Esophagus muscularis mucosa (tissue), 4 donors: ENCODE results near the gene RNF225. TPM values are rescaled to one million over a fixed set of nuclear protein-coding genes. Genes with fewer than 3 reads are reported as not detected.
A peak's percentile ranks its signal among the peaks of the same experiment; 100 is the strongest.

ENCODE experiments used
- DNase-seq: peaks from one replicate; pipeline ENCODE4 v3.0.0-alpha.2; 2017; ENCODE audit errors: extremely low spot score
- H3K27ac ChIP-seq, 4 donors: fragments of 200-600 bp; sonication (generic); replicated peaks in 1 of 4; 1 replicate in 3 of 4; 2 replicates in 1 of 4; pipeline ENCODE4 v1.5.1; 2016 to 2019; ENCODE audit warnings: mild to moderate bottlenecking in 1 of 4
- H3K27me3 ChIP-seq, 4 donors: fragments of 200-600 bp; sonication (generic); one replicate each; pipeline versions ENCODE4 v1.5.1 to v1.6.0; 2016 to 2019
- H3K36me3 ChIP-seq, 4 donors: fragments of 200-600 bp; sonication (generic); one replicate each; pipeline ENCODE4 v1.5.1; 2016 to 2019
- H3K4me1 ChIP-seq, 4 donors: fragments of 200-600 bp; sonication (generic); one replicate each; pipeline ENCODE4 v1.5.1; 2016 to 2019
- H3K4me3 ChIP-seq, 4 donors: fragments of 200-600 bp; sonication (generic); 1 replicate in 2 of 4; 2 replicates in 2 of 4; pipeline ENCODE4 v1.5.1; 2016 to 2019; ENCODE audit warnings: mild to moderate bottlenecking in 4 of 4, moderate library complexity in 1 of 4
- H3K9me3 ChIP-seq, 4 donors: fragments of 200-600 bp; sonication (generic); 1 replicate in 3 of 4; 2 replicates in 1 of 4; pipeline ENCODE4 v1.5.1; 2016 to 2019
- EP300 ChIP-seq: sonication (generic); formaldehyde crosslinking; IDR thresholded peaks from one replicate; pipeline ENCODE4 v1.6.1; 2017; ENCODE audit warnings: antibody characterized with exemption
- POLR2A ChIP-seq: fragments of 450-650 bp; IDR thresholded peaks from one replicate; pipeline ENCODE4 v1.6.1; 2017; ENCODE audit warnings: antibody characterized with exemption, moderate library complexity, mild to moderate bottlenecking, low read depth
- POLR2AphosphoS5 ChIP-seq, 2 donors: sonication (generic); formaldehyde crosslinking; IDR thresholded peaks; one replicate each; pipeline ENCODE4 v1.6.1; 2017; ENCODE audit warnings: antibody characterized with exemption in 2 of 2
- WGBS: methylation state at CpG from one replicate; pipeline ENCODE4 v1.1.5; 2018; 5-methylcytosine and 5-hydroxymethylcytosine counted together
- intact Hi-C: fragments of 100-400 bp; cut with DNase I; formaldehyde crosslinking; loops from one replicate; pipeline ENCODE4 v1.15.1; 2023
- total RNA-seq, 4 donors: library from RNA; depleted of rRNA; stranded (reverse); fragments of >200 nt; gene quantifications; one replicate each; pipeline versions ENCODE4 v1.1.0 to v1.2.1, GENCODE V29; 2016
- TF ChIP-seq, protein P1 (sequence below), 3 experiments: fragments of 200-600 bp in 2 of 3; fragments of 450-650 bp in 1 of 3; sonication (generic) in 2 of 3; IDR thresholded peaks; one replicate each; pipeline ENCODE4 v1.5.1; 2017 to 2019; ENCODE audit warnings: antibody characterized with exemption in 3 of 3, mild to moderate bottlenecking in 2 of 3, moderate library complexity in 1 of 3

Gene RNF225
- total RNA-seq, 4 donors from 2014 or later: not detected

DNA sequence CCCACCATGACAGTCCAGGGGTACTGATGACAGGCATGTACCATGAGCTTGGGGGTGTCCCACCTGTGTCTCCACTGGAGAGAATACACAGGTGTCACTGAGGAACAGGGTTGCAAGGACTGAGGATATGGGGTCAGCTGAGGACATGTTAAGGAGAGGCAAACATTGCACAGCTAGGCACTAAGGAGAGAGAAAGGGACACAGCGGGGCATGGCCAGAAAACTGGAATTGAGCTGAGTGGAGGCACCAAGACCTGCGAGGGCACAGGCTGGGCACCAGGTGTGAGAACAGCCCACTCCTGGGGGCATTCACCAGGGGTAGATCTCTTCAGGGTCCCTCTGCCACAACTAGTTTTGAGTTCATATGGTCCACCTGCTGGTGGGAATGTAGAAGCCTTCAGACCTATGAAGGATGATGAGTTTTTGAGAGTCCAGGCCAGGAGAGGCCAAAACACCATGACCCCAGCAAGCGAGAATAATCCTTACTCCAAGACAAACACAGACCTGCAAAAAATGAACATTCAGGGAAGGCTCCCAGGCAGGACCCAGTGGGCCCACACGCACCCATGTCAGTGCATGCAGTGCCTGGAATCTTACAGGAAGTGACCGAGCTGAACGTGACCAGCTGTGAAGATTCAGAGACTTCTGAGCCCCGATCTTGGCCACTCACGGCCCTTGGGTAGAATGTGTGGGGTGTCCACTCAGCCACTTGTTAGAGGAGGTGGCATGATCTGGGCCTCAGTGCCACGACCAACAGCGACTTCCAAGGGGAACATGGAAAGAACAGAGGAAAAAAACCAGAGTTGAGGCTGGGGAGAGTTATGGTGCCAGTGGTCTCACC is 11.6 kb downstream of the RNF225 start:
- H3K9me3 ChIP-seq: no peaks in the 10 kb centered on the region
- H3K4me3 ChIP-seq: peak overlapping the region; percentile 84 to 92 (median 88)
- intact Hi-C loops: no loop called here
- peak overlapping the region in 3 of 4 donors; percentile 84 to 92 (median 92) for H3K27ac ChIP-seq
- TF ChIP-seq, protein P1, sequence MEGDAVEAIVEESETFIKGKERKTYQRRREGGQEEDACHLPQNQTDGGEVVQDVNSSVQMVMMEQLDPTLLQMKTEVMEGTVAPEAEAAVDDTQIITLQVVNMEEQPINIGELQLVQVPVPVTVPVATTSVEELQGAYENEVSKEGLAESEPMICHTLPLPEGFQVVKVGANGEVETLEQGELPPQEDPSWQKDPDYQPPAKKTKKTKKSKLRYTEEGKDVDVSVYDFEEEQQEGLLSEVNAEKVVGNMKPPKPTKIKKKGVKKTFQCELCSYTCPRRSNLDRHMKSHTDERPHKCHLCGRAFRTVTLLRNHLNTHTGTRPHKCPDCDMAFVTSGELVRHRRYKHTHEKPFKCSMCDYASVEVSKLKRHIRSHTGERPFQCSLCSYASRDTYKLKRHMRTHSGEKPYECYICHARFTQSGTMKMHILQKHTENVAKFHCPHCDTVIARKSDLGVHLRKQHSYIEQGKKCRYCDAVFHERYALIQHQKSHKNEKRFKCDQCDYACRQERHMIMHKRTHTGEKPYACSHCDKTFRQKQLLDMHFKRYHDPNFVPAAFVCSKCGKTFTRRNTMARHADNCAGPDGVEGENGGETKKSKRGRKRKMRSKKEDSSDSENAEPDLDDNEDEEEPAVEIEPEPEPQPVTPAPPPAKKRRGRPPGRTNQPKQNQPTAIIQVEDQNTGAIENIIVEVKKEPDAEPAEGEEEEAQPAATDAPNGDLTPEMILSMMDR (IDR thresholded peaks at IDR 0.05): peak; percentile 11 to 29 (median 11)
- TF ChIP-seq EP300: no peak
- DNase-seq: no peak
- H3K4me1 ChIP-seq: peaks cover 18 to 31% (median 28%) of the 10 kb centered on the region in 4 donors
- H3K27me3 ChIP-seq: no peaks in the 10 kb centered on the region
- no peaks in the 10 kb centered on the region for H3K36me3 ChIP-seq
- WGBS: 75% methylated on average over 10 of the region's 10 CpGs

DNA sequence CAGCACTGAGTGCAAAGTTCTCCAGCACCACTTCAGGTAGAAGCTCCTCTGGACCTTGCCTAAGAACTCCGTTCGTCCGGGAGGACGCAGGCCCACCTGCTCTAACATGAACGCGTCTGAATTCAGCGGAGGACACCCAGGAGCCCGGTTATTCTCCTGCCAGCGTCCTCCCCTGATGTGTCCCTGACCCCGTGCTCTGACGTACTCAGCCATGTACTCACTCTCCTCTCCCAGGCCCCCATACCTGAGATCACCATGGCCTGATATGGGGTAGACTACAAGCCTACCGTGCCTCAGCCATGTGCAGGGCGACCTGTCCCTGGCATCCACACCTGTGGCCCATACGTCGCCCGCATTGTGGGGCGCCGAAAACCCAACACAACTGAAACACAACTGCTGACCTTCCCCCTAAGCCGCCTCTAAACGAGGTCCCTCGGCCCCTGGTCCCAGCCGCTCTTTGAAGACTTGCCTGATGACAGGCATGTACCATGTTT is 12.2 kb downstream of the RNF225 start:
- DNase-seq: no peak

DNA sequence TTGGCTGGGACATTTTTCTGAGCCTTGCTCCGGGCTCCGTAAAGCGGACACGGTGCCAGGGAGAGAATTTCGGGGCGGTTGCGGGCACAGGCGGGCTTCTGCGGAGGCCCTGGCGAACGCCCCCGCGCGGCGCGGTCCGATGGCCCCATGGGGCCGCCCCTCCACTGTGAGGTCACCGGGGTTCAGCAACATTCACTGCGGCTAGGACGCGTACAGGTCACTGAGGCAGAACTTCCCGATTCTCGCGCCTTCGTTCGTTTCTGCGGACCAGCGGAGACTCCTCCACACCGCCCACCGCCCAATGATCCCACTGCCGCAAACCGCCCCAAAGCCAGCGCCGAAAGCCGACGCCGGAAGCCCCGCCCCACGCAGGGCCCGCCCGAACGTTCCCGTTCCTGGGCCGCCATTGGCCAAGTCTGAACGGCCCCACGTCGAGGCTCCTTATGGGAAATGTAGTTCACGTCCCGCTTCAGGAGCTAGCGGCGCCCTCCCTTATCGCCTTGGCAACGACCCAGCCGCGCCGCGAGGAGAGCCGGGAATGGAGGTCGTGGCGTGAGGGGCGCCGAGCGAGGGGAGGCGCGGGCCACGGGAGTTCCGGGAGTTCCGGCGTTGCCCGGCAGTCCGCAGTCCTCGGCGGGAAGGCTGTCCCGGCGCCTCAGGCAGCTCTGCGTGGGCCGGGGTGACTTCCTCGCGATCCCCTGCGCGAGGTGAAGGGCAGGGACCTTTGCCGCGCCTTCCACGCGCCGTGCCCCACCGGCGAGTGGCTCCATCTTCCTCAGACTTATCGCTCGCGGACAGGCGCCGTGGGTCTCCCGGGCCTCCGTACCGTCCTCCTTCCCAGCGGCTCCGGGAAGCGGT is 12.9 kb downstream of the RNF225 start, which contains the start of gene ZNF584:
Gene ZNF584, plus strand, starts transcription at position 498 of the 858 bp plus-strand sequence. CDS start 499 bp downstream, outside the sequence.
- WGBS: 0% methylated on average over 45 of the region's 100 CpGs
- Histone ChIP-seq H3K27ac (peak within 1 kb of the TSS; percentile 84 to 92 (median 90)), H3K4me1 (peaks cover 17 to 27% (median 26%) of the 10 kb centered on the region in 4 donors), H3K4me3 (peak within 1 kb of the TSS; percentile 84 to 92 (median 88)), H3K27me3 (no peaks in the 10 kb centered on the region), H3K9me3 (no peaks in the 10 kb centered on the region), H3K36me3 (peaks cover 0 to 2% (median 0%) of the 10 kb centered on the region in 4 donors)
- intact Hi-C loops: no loop called here
- TF ChIP-seq EP300: no peak
- TF ChIP-seq, protein P1 (IDR thresholded peaks at IDR 0.05): no peak
- TF ChIP-seq POLR2A: peak; percentile 66
- peak; percentile 91 for TF ChIP-seq POLR2AphosphoS5 (IDR thresholded peaks at IDR 0.05)
- DNase-seq: peak; percentile 98

More for the DNA sequence above, 12.2 kb downstream of the RNF225 start:
- H3K27ac ChIP-seq: peak overlapping the region; percentile 84 to 92 (median 90)
- H3K4me1 ChIP-seq: peaks cover 17 to 27% (median 26%) of the 10 kb centered on the region in 4 donors
- 19% methylated on average over 13 of the region's 22 CpGs for WGBS
- intact Hi-C loops: no loop called here
- H3K36me3 ChIP-seq: no peaks in the 10 kb centered on the region
- TF ChIP-seq POLR2AphosphoS5 (IDR thresholded peaks at IDR 0.05) (no peak), EP300 (no peak), POLR2A (no peak)
- TF ChIP-seq, protein P1 (IDR thresholded peaks at IDR 0.05): no peak
- peak overlapping the region; percentile 84 to 92 (median 88) for H3K4me3 ChIP-seq
- H3K9me3 ChIP-seq: no peaks in the 10 kb centered on the region
- H3K27me3 ChIP-seq: no peaks in the 10 kb centered on the region

DNA sequence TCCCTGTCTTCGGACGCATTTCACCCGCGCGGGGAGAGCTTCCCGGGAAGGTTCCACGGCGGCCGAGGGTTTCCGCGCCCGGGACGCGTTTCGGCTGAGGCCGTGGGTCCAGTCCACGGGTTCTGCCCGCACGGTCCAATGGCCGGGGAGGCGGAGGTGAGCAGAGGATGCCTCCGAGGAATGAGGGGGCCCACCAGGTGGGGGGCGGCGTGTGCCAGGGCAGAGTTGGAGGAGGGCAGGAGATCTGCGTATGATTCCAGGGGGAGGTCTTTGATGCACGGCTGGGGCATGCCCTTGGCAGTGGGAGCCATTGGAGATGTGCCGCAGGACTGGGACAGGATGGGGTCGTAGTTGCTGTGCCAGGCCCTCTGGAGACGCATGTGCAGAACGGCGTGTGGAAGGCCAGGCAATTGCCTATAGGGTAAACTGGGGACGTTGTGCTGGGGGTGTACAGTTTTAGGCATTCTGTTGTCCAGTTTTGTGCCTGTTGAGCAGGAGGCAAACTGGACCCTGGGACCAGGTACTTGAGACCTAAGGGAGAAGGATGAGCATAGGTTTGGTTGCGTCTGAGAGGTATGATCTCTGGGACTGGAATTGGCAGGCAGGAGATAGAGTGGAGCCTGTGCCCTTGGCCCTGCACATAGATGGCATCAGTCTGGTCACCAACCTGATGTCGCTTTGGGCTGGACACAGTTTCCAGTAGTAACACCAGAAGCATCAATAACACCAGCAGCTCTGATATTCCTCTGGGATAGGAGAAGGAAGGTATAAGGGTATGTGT is 13.7 kb downstream of the RNF225 start:
- Histone ChIP-seq H3K36me3 (peaks cover 0 to 6% (median 0%) of the 10 kb centered on the region in 4 donors), H3K27me3 (no peaks in the 10 kb centered on the region), H3K4me3 (peak overlapping the region; percentile 84 to 92 (median 88)), H3K9me3 (no peaks in the 10 kb centered on the region), H3K27ac (peak overlapping the region; percentile 84 to 92 (median 90)), H3K4me1 (peaks cover 17 to 27% (median 26%) of the 10 kb centered on the region in 4 donors)
- TF ChIP-seq EP300 (no peak), POLR2AphosphoS5 (IDR thresholded peaks at IDR 0.05) (no peak), POLR2A (no peak)
- TF ChIP-seq, protein P1 (IDR thresholded peaks at IDR 0.05): no peak
- 4% methylated on average over 27 of the region's 34 CpGs for WGBS
- intact Hi-C loops: no loop called here
- no peak for DNase-seq
